GM23248 (cell line): ENCODE measurements around the gene AP5B1. TPM values are rescaled to one million over a fixed set of nuclear protein-coding genes. Genes with fewer than 3 reads are reported as not detected.
"Not testable (repeated sequence)": the region's sequence is repeated elsewhere in the genome, so short reads cannot be mapped to it uniquely, and the experiment has no call there.

ENCODE experiments used
- DNase-seq: peaks from one replicate; pipeline ENCODE4 v3.0.0-alpha.2; 2015
- H2AFZ ChIP-seq: fragments of 200-600 bp; sonication (generic); 2 replicates; pipeline ENCODE4 v1.6.1; 2016; ENCODE audit warnings: antibody characterized with exemption
- H3F3A ChIP-seq: fragments of 200-600 bp; sonication (generic); 2 replicates; pipeline ENCODE4 v1.6.1; 2016; ENCODE audit warnings: mild to moderate bottlenecking, antibody characterized with exemption, mixed run types; ENCODE audit not compliant: insufficient read depth
- H3K27ac ChIP-seq: fragments of 200-600 bp; sonication (generic); 2 replicates; pipeline ENCODE4 v1.5.1; 2016; ENCODE audit warnings: mild to moderate bottlenecking
- H3K27me3 ChIP-seq: fragments of 200-600 bp; sonication (generic); replicated peaks from 2 replicates; pipeline ENCODE4 v1.6.1; 2016; ENCODE audit warnings: mild to moderate bottlenecking; ENCODE audit not compliant: insufficient read depth
- H3K36me3 ChIP-seq: fragments of 200-600 bp; sonication (generic); 2 replicates; pipeline ENCODE4 v1.6.1; 2016; ENCODE audit warnings: low read depth, mild to moderate bottlenecking
- H3K4me1 ChIP-seq: fragments of 200-600 bp; sonication (generic); 2 replicates; pipeline ENCODE4 v1.6.1; 2016; ENCODE audit warnings: mild to moderate bottlenecking; ENCODE audit not compliant: insufficient read depth
- H3K4me2 ChIP-seq: fragments of 200-600 bp; sonication (generic); one replicate; pipeline ENCODE4 v1.6.1; 2016; ENCODE audit warnings: mild to moderate bottlenecking; ENCODE audit not compliant: unreplicated experiment
- H3K4me3 ChIP-seq: fragments of 200-600 bp; sonication (generic); 2 replicates; pipeline ENCODE4 v1.5.1; 2016; ENCODE audit warnings: mild to moderate bottlenecking
- H3K79me2 ChIP-seq: fragments of 200-600 bp; sonication (generic); 2 replicates; pipeline ENCODE4 v1.6.1; 2016; ENCODE audit warnings: mild to moderate bottlenecking; ENCODE audit not compliant: insufficient read depth
- H3K9ac ChIP-seq: fragments of 200-600 bp; sonication (generic); 2 replicates; pipeline ENCODE4 v1.6.1; 2016; ENCODE audit warnings: mild to moderate bottlenecking
- H3K9me2 ChIP-seq: fragments of 200-600 bp; sonication (generic); 2 replicates; pipeline ENCODE4 v1.6.1; 2016; ENCODE audit warnings: mixed run types, mild to moderate bottlenecking, moderate library complexity; ENCODE audit not compliant: insufficient read depth
- H3K9me3 ChIP-seq: fragments of 200-600 bp; sonication (generic); one replicate; pipeline ENCODE4 v1.6.1; 2017; ENCODE audit warnings: low read depth
- H4K20me1 ChIP-seq: fragments of 200-600 bp; sonication (generic); 2 replicates; pipeline ENCODE4 v1.6.0; 2016; ENCODE audit not compliant: insufficient read depth
- EZH2 ChIP-seq: fragments of 200-600 bp; sonication (generic); IDR thresholded peaks from 2 replicates; pipeline ENCODE4 v1.6.1; 2018; ENCODE audit warnings: antibody characterized with exemption, mild to moderate bottlenecking; ENCODE audit not compliant: insufficient read depth, poor library complexity, severe bottlenecking
- EZH2phosphoT487 ChIP-seq: fragments of 200-600 bp; sonication (generic); IDR thresholded peaks from 2 replicates; pipeline ENCODE4 v1.6.1; 2018; ENCODE audit warnings: antibody characterized with exemption, moderate library complexity, mild to moderate bottlenecking, low read depth; ENCODE audit not compliant: insufficient read depth
- WGBS, 2 experiments: methylation state at CpG; one replicate each; pipeline ENCODE4 v1.1.6; 2015 to 2017; ENCODE audit warnings: low lambda C conversion rate in 2 of 2, low coverage in 1 of 2; ENCODE audit errors: missing lambda C conversion rate in 2 of 2; 5-methylcytosine and 5-hydroxymethylcytosine counted together
- in situ Hi-C: fragments of 300-500 bp; cut with MboI; formaldehyde crosslinking; loops from 2 replicates; pipeline ENCODE4 v1.15.0; 2020
- polyA plus RNA-seq: library from polyadenylated mRNA; unstranded; fragments of >200 nt; fragmentation: Nextera tagmentation; extraction: Ambion mirVana; gene quantifications from 2 replicates; pipeline ENCODE4 v1.2.1, GENCODE V29; 2016
- total RNA-seq: library from RNA; depleted of rRNA; stranded (reverse); fragments of >200 nt; shearing (Covaris generic); gene quantifications from 2 replicates; pipeline ENCODE4 v1.2.3, GENCODE V29; 2014

Gene AP5B1
- total and polyA plus RNA-seq, 2 experiments from 2014 or later, result 4.4 to 14.8 TPM

- H3K4me3 ChIP-seq, result no peak overlapping the region
- H3K36me3 ChIP-seq, result no peaks in the 10 kb centered on the region
- H3K9me2 ChIP-seq, result no peaks in the 10 kb centered on the region
- no peaks in the 10 kb centered on the region for H4K20me1 ChIP-seq
- TF ChIP-seq EZH2phosphoT487 (no peak), EZH2 (no peak)
- in situ Hi-C loops, result no loop called here
- 27 to 32% methylated on average over 7 of the region's 7 CpGs for WGBS, 2 experiments
- no peak overlapping the region for H3K9ac ChIP-seq
- peak; percentile 60 for DNase-seq
- H3F3A ChIP-seq, result peaks cover 5% of the 10 kb centered on the region
- no peaks in the 10 kb centered on the region for H3K27me3 ChIP-seq
- no peaks in the 10 kb centered on the region for H3K9me3 ChIP-seq
- no peak overlapping the region for H3K4me2 ChIP-seq
- H3K79me2 ChIP-seq, result no peaks in the 10 kb centered on the region
- H3K27ac ChIP-seq, result no peak overlapping the region
- no peak overlapping the region for H2AFZ ChIP-seq
- peaks cover 9% of the 10 kb centered on the region for H3K4me1 ChIP-seq
Measured at GRCh38 chr11:65766535-65766934, 14.2 kb downstream of the AP5B1 start.

- Histone ChIP-seq H3K9ac (no peak overlapping the region), H3K9me2 (no peaks in the 10 kb centered on the region), H3K27ac (no peak overlapping the region), H3K79me2 (no peaks in the 10 kb centered on the region), H3K36me3 (no peaks in the 10 kb centered on the region), H3K9me3 (no peaks in the 10 kb centered on the region), H3K27me3 (no peaks in the 10 kb centered on the region), H3K4me2 (no peak overlapping the region), H3K4me3 (no peak overlapping the region), H2AFZ (no peak overlapping the region), H4K20me1 (no peaks in the 10 kb centered on the region), H3F3A (peaks cover 5% of the 10 kb centered on the region), H3K4me1 (peaks cover 2% of the 10 kb centered on the region)
- TF ChIP-seq EZH2phosphoT487, result no peak
- TF ChIP-seq EZH2, result no peak
- in situ Hi-C loops, result no loop called here
- DNase-seq, result no peak
- 80 to 83% methylated on average over 5 of the region's 5 CpGs for WGBS, 2 experiments
Measured at GRCh38 chr11:65764434-65764833, 16.3 kb downstream of the AP5B1 start.

GRCh38 chr11:65762816-65763215 is 18.0 kb downstream of the AP5B1 start:
- H3K4me3 ChIP-seq, H3K4me1 ChIP-seq, DNase-seq, H3F3A ChIP-seq, H3K79me2 ChIP-seq, in situ Hi-C loops, H4K20me1 ChIP-seq, H3K36me3 ChIP-seq, H3K4me2 ChIP-seq, H3K9ac ChIP-seq, H3K9me3 ChIP-seq, H2AFZ ChIP-seq, H3K27me3 ChIP-seq, H3K27ac ChIP-seq, H3K9me2 ChIP-seq: not testable (repeated sequence)
- 93 to 94% methylated on average over 3 to 24 of the region's 29 CpGs for WGBS, 2 experiments

- H3K9ac ChIP-seq, DNase-seq, H4K20me1 ChIP-seq, H2AFZ ChIP-seq, H3K27ac ChIP-seq, H3F3A ChIP-seq, H3K4me3 ChIP-seq, H3K27me3 ChIP-seq, H3K9me3 ChIP-seq, H3K4me1 ChIP-seq, H3K4me2 ChIP-seq, H3K79me2 ChIP-seq, H3K36me3 ChIP-seq, in situ Hi-C loops, H3K9me2 ChIP-seq: not testable (repeated sequence)
- WGBS, 2 experiments, result 50 to 52% methylated on average over 5 of the region's 5 CpGs
Measured at GRCh38 chr11:65762169-65762568, 18.6 kb downstream of the AP5B1 start.

- Histone ChIP-seq H4K20me1 (no peaks in the 10 kb centered on the region), H3K36me3 (no peaks in the 10 kb centered on the region), H3F3A (no peaks in the 10 kb centered on the region), H3K27me3 (peaks cover 10% of the 10 kb centered on the region), H2AFZ (no peak overlapping the region), H3K4me1 (no peaks in the 10 kb centered on the region), H3K9me3 (no peaks in the 10 kb centered on the region), H3K27ac (no peak overlapping the region), H3K9ac (no peak overlapping the region), H3K4me3 (no peak overlapping the region), H3K9me2 (no peaks in the 10 kb centered on the region), H3K79me2 (no peaks in the 10 kb centered on the region), H3K4me2 (no peak overlapping the region)
- no peak for TF ChIP-seq EZH2
- no peak for TF ChIP-seq EZH2phosphoT487
- DNase-seq, result no peak
- in situ Hi-C loops, result no loop called here
- WGBS, 2 experiments, result 81 to 84% methylated on average over 17 of the region's 17 CpGs
Measured at GRCh38 chr11:65745049-65745448, 35.7 kb downstream of the AP5B1 start.
